Glutamatergic neuron (in vitro differentiated cells): Measurements from ENCODE around the gene GOLGA6A. TPM values are rescaled to one million over a fixed set of nuclear protein-coding genes. Genes with fewer than 3 reads are reported as not detected.
"Not testable (repeated sequence)": the region's sequence is repeated elsewhere in the genome, so short reads cannot be mapped to it uniquely, and the experiment has no call there.

ENCODE experiments used
- DNase-seq: peaks from one replicate; pipeline ENCODE4 v3.0.0; 2022
- H3K27ac Mint-ChIP-seq: one replicate; pipeline ENCODE4 v1.8.0; 2020; ENCODE audit warnings: mild to moderate bottlenecking, mixed read lengths, inconsistent platforms; ENCODE audit not compliant: unreplicated experiment
- H3K27me3 Mint-ChIP-seq: one replicate; pipeline ENCODE4 v1.8.0; 2020; ENCODE audit warnings: mild to moderate bottlenecking, moderate library complexity, mixed read lengths, inconsistent platforms; ENCODE audit not compliant: unreplicated experiment
- H3K36me3 Mint-ChIP-seq: one replicate; pipeline ENCODE4 v1.8.0; 2020; ENCODE audit warnings: mild to moderate bottlenecking, mixed read lengths, inconsistent platforms; ENCODE audit not compliant: unreplicated experiment
- H3K4me1 Mint-ChIP-seq: one replicate; pipeline ENCODE4 v1.8.0; 2020; ENCODE audit warnings: mild to moderate bottlenecking, low read depth, mixed read lengths, inconsistent platforms; ENCODE audit not compliant: unreplicated experiment
- H3K4me3 Mint-ChIP-seq: one replicate; pipeline ENCODE4 v1.8.0; 2020; ENCODE audit warnings: mild to moderate bottlenecking, mixed read lengths, inconsistent platforms; ENCODE audit not compliant: unreplicated experiment
- H3K9me3 Mint-ChIP-seq: one replicate; pipeline ENCODE4 v1.8.0; 2020; ENCODE audit warnings: mild to moderate bottlenecking, moderate library complexity, mixed read lengths, inconsistent platforms; ENCODE audit not compliant: unreplicated experiment
- total RNA-seq: library from RNA; stranded (reverse); fragmentation: NEBNext Ultra II Directional; extraction: Animal tissue kit (Norgen Biotek cat#: 25700); gene quantifications from one replicate; pipeline ENCODE4 v1.2.1, GENCODE V29; 2021; ENCODE audit not compliant: unreplicated experiment
- TF ChIP-seq, protein P1 (sequence below): fragments of 200-600 bp; sonication (generic); IDR thresholded peaks from one replicate; pipeline ENCODE4 v1.5.0; 2021; ENCODE audit not compliant: partially characterized antibody, unreplicated experiment

The GOLGA6A gene
- total RNA-seq, 1 donor from 2014 or later = 0.83 TPM

DNA sequence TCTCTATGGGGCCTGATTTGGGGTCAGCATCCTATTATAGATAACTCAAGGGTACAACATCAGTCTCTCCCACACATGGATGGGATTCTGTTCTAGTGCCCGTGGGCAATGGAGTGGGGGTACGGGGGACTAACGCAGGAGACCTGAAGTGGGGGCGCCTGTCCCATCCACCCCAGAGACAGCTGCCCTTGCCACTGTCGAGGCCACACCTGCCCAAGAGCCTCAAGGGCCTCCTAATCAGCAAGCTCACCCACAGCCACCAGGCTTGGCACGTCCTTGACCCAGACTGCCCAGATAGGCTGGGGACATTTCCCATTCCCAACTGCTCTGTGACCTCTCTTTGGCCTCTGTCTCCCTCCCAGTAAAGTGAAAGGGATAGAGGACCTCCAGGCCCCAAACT lies 39.5 kb upstream of the GOLGA6A start:
- peaks cover 3% of the 10 kb centered on the region for H3K9me3 Mint-ChIP-seq
- peaks cover 5% of the 10 kb centered on the region for H3K4me1 Mint-ChIP-seq
- no peaks in the 10 kb centered on the region for H3K36me3 Mint-ChIP-seq
- H3K27ac Mint-ChIP-seq = no peak overlapping the region
- no peak for DNase-seq
- H3K27me3 Mint-ChIP-seq = peaks cover 4% of the 10 kb centered on the region
- TF ChIP-seq, protein P1, sequence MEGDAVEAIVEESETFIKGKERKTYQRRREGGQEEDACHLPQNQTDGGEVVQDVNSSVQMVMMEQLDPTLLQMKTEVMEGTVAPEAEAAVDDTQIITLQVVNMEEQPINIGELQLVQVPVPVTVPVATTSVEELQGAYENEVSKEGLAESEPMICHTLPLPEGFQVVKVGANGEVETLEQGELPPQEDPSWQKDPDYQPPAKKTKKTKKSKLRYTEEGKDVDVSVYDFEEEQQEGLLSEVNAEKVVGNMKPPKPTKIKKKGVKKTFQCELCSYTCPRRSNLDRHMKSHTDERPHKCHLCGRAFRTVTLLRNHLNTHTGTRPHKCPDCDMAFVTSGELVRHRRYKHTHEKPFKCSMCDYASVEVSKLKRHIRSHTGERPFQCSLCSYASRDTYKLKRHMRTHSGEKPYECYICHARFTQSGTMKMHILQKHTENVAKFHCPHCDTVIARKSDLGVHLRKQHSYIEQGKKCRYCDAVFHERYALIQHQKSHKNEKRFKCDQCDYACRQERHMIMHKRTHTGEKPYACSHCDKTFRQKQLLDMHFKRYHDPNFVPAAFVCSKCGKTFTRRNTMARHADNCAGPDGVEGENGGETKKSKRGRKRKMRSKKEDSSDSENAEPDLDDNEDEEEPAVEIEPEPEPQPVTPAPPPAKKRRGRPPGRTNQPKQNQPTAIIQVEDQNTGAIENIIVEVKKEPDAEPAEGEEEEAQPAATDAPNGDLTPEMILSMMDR = no peak
- H3K4me3 Mint-ChIP-seq = no peak overlapping the region

DNA sequence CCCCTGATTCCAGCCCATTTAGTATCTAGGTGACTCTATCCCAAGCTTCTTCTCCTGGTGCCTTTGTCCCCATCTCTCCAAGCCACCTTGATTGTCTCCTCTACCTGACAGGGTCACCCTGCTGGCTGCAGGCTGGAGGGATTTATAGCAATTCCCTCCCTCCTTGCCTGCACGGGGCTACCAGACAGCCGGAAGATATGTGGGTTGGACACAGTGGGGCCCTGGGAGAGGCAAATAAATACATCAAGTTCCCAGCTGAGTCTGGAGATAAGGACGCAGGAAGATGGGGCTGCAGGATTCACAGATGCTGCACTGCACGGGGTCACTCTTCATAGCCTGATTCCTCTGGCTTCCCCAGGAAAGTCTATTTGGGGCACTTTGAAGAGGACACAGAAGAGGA lies 38.7 kb upstream of the GOLGA6A start:
- Mint-ChIP-seq H3K4me1 (peaks cover 3% of the 10 kb centered on the region), H3K4me3 (no peak overlapping the region), H3K27ac (no peak overlapping the region), H3K36me3 (no peaks in the 10 kb centered on the region), H3K9me3 (no peaks in the 10 kb centered on the region), H3K27me3 (peaks cover 1% of the 10 kb centered on the region)
- DNase-seq = no peak
- TF ChIP-seq, protein P1 = no peak

DNA sequence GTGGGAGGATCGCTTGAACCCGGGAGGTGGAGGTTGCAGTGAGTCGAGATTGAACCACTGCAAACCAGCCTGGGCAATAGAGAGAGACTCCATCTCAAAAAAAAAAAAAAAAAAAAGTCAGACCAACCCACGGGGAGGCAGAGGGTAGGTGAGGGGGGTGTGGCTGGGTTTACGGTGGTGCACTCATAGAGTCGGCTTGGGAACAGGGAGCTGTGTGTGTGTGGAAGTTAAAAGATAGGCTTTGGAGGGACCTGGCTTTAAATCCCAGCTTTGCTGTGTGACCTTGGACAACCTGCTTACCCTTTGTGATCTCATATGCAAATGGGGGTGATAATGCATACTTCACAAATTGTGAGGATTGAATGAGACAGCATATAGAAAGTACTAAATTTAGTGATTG lies 38.1 kb upstream of the GOLGA6A start:
- no peak for DNase-seq

DNA sequence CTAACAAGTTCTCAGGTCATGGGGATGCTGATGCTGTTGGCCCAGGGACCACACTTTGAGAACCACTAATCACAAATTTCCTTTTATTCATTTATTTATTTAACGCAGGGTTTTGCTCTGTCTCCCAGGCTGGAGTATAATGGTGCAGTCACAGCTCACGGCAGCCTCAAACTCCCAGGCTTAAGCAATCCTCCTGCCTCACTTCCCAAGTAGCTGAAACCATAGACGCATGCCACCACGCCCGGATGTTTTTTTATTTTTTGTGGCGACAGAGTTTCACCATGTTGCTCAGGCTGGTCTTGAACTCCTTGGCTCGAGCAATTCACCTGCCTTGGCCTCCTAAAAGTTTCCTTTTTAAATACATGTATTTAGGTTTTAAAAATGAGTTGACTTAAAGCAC lies 27.4 kb upstream of the GOLGA6A start:
- Mint-ChIP-seq H3K27ac (no peak overlapping the region), H3K9me3 (no peaks in the 10 kb centered on the region), H3K36me3 (no peaks in the 10 kb centered on the region), H3K27me3 (peaks cover 3% of the 10 kb centered on the region), H3K4me1 (no peaks in the 10 kb centered on the region), H3K4me3 (no peak overlapping the region)
- TF ChIP-seq, protein P1 = no peak
- DNase-seq = no peak

More for the DNA sequence above, 38.1 kb upstream of the GOLGA6A start:
- TF ChIP-seq, protein P1 = no peak
- Mint-ChIP-seq H3K27me3 (peaks cover 1% of the 10 kb centered on the region), H3K36me3 (no peaks in the 10 kb centered on the region), H3K4me3 (no peak overlapping the region), H3K9me3 (no peaks in the 10 kb centered on the region), H3K27ac (no peak overlapping the region), H3K4me1 (peaks cover 3% of the 10 kb centered on the region)

DNA sequence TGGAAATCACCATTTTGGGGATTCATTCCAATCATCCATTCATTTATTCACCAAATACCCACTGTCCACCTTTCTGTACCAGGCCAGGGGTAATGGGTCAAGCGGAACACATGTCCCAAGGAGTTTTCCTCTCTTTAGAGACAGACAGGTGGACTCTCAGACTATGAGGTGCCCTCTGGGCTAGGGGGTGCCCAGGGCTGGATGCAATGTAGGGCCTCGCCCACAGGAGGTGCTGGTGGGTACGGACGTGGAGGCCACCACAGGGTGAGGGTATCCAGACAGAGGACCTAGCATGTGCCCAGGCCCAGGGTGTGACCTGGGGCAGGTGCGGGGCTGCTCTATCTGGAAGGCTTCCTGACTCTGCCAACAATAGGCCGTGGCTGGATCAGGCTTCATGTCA lies 26.3 kb upstream of the GOLGA6A start:
- not testable (repeated sequence) for H3K27me3 Mint-ChIP-seq, H3K27ac Mint-ChIP-seq, H3K4me3 Mint-ChIP-seq, H3K4me1 Mint-ChIP-seq, H3K36me3 Mint-ChIP-seq, H3K9me3 Mint-ChIP-seq, DNase-seq

DNA sequence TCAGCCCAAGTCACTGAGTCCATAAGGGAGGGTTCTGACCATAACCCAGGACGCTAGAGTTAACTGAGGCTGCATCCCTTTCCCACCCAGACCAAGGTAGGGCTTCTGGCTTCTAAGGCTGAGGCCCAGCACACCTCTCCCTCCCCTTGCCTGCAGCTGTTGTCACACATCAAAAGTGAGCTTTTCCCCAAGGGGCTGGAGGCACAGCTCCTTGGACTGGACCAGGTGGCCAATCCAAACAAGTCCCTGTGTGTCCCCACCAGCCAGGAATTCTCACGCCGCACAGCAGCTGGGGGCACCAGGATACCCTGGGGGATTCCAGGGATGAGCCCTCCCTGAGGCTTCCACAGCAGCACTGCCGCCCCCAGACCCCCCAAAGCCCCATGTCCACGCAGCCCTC lies 25.8 kb upstream of the GOLGA6A start:
- Mint-ChIP-seq H3K4me1 (no peaks in the 10 kb centered on the region), H3K9me3 (no peaks in the 10 kb centered on the region), H3K4me3 (no peak overlapping the region)

DNA sequence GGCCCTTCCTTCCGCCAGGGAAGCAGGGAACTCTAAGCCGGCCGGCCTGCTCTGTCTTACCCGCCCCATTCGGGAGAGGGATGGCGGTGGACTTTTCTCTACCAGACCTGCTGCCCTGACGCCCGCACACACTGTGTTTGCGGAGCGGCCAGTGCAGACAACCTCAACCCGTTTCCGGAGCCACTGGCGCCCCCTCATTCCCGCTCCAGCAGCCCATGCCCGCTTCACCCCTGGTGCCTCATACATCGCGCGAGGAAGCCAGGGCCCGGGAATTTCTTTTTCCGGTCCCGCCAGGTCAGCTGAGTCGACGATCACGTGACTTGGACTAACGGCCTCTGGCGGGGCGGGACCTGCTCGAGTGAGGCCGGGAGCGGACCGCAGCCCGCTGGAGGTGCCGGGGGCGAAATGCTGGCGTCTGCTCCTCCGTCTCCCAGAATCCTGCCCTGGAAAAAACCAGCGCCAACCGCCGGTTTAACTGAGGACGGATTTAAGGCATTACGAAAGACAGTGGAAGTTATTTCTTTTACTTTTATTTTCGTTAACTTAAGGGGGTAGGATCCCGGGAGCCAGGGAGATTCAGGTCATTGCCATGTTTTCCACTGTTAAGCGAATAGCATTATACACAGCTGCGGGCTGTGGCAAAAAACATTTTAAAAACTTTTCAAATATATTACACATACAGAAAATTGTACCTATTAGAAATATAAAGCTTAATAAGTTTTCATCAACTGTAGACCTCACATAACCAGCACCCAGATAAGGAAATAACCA lies 17.8 kb upstream of the GOLGA6A start:
- Mint-ChIP-seq H3K27ac (peak overlapping the region; percentile 89), H3K4me3 (peak overlapping the region; percentile 92)
- H3K9me3 Mint-ChIP-seq, H3K4me1 Mint-ChIP-seq, H3K36me3 Mint-ChIP-seq, H3K27me3 Mint-ChIP-seq: not testable (repeated sequence)
- DNase-seq = peak; percentile 91

More for the DNA sequence above, 25.8 kb upstream of the GOLGA6A start:
- TF ChIP-seq, protein P1 = no peak
- no peak for DNase-seq
- H3K27ac Mint-ChIP-seq = no peak overlapping the region
- H3K27me3 Mint-ChIP-seq = peaks cover 3% of the 10 kb centered on the region
- H3K36me3 Mint-ChIP-seq = no peaks in the 10 kb centered on the region
